ENCODE data around the gene BBC3.

Gene BBC3

DNA sequence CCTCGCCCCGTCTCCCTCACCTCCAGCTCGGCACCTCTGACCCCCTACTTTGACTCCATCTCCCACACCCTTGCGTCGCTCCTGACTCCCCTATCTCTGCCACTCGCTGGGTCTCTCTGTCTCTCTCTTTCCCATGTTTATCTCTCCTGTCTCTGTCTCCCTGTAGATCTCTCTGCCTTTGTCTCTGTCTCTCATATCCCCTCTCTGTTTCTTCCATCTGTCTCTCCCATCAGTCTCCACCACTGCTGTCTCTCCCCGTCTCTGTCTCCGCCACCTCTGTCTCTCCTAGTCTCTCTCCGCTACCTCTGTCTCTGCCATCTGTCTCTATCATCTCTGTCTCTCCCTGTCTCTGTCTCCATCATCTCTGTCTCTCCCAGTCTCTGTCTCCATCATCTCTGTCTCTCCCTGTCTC lies 12.4 kb upstream of the BBC3 start:
- H3K27ac ChIP-seq (ENCODE audit: low read depth, low read length): no peak overlapping the region
- peak overlapping the region; percentile 69 for H3K9ac ChIP-seq (ENCODE audit: low read length)
- peak overlapping the region; percentile 78 for H2AFZ ChIP-seq (ENCODE audit: low read depth, low read length, severe bottlenecking)
- H3K9me3 ChIP-seq (ENCODE audit: insufficient read depth, low read length): no peaks in the 10 kb centered on the region
- no peaks in the 10 kb centered on the region for H4K20me1 ChIP-seq (ENCODE audit: low read depth, low read length)
- peak overlapping the region; percentile 71 for H3K4me2 ChIP-seq (ENCODE audit: low read depth, low read length, poor library complexity, severe bottlenecking)
- TF ChIP-seq, protein P1, sequence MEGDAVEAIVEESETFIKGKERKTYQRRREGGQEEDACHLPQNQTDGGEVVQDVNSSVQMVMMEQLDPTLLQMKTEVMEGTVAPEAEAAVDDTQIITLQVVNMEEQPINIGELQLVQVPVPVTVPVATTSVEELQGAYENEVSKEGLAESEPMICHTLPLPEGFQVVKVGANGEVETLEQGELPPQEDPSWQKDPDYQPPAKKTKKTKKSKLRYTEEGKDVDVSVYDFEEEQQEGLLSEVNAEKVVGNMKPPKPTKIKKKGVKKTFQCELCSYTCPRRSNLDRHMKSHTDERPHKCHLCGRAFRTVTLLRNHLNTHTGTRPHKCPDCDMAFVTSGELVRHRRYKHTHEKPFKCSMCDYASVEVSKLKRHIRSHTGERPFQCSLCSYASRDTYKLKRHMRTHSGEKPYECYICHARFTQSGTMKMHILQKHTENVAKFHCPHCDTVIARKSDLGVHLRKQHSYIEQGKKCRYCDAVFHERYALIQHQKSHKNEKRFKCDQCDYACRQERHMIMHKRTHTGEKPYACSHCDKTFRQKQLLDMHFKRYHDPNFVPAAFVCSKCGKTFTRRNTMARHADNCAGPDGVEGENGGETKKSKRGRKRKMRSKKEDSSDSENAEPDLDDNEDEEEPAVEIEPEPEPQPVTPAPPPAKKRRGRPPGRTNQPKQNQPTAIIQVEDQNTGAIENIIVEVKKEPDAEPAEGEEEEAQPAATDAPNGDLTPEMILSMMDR (IDR thresholded peaks at IDR 0.05; ENCODE audit: insufficient read depth, low read length, poor library complexity, severe bottlenecking): no peak
- no peak for TF ChIP-seq EZH2phosphoT487 (conservative IDR thresholded peaks at IDR 0.05; ENCODE audit: low read length)
- H3F3A ChIP-seq (ENCODE audit: insufficient read depth): peaks cover 20% of the 10 kb centered on the region
- H3K79me2 ChIP-seq (ENCODE audit: insufficient read depth, low read length): no peaks in the 10 kb centered on the region
- H3K27me3 ChIP-seq (ENCODE audit: low read length): no peaks in the 10 kb centered on the region
- H3K9me2 ChIP-seq (replicated peaks; ENCODE audit: insufficient read depth, low read length): no peaks in the 10 kb centered on the region
- H3K4me3 ChIP-seq (ENCODE audit: insufficient read depth, low read length, poor library complexity, severe bottlenecking): peak overlapping the region; percentile 49
- H3K36me3 ChIP-seq (ENCODE audit: low read length): no peaks in the 10 kb centered on the region

DNA sequence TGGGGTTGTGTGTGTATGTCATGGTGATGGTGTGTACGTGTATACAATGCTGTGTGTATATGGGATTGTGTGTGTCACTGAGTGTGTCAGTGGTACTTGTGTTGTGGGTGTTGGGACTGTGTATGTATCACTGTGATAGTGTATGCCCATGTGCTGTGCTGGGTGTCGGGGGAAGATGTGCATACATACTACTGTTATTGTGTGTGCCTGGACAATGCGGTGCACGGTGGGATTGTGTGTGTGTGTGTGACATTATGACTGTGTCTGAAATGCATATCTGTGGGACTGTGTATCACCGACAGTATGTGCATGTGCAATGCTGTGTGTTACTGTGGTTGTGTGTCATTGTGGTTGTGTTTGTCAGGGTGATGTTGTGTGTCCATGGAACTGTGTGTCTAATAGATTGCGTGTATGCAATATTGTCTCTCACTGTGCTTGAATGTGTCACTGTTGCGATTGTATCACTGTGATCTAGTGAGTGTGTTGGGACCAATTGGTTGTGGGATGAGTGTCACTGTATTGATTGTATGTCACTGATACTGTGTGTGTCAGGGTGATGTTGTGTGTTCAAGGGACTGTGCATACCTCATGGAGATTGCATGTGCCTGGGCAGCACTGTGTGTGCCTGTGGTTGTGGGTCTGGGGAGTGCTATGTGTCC lies 11.0 kb upstream of the BBC3 start:
- Histone ChIP-seq H3K27me3 (ENCODE audit: low read length) (no peaks in the 10 kb centered on the region), H3K9me3 (ENCODE audit: insufficient read depth, low read length) (no peaks in the 10 kb centered on the region), H3K9me2 (replicated peaks; ENCODE audit: insufficient read depth, low read length) (no peaks in the 10 kb centered on the region), H3K4me3 (ENCODE audit: insufficient read depth, low read length, poor library complexity, severe bottlenecking) (no peak overlapping the region), H3K79me2 (ENCODE audit: insufficient read depth, low read length) (no peaks in the 10 kb centered on the region), H2AFZ (ENCODE audit: low read depth, low read length, severe bottlenecking) (no peak overlapping the region), H3K9ac (ENCODE audit: low read length) (no peak overlapping the region), H3K27ac (ENCODE audit: low read depth, low read length) (no peak overlapping the region), H3K4me2 (ENCODE audit: low read depth, low read length, poor library complexity, severe bottlenecking) (no peak overlapping the region), H3K36me3 (ENCODE audit: low read length) (no peaks in the 10 kb centered on the region), H3F3A (ENCODE audit: insufficient read depth) (peaks cover 20% of the 10 kb centered on the region), H4K20me1 (ENCODE audit: low read depth, low read length) (no peaks in the 10 kb centered on the region)
- TF ChIP-seq, protein P1 (IDR thresholded peaks at IDR 0.05; ENCODE audit: insufficient read depth, low read length, poor library complexity, severe bottlenecking): no peak
- TF ChIP-seq EZH2phosphoT487 (conservative IDR thresholded peaks at IDR 0.05; ENCODE audit: low read length): no peak

DNA sequence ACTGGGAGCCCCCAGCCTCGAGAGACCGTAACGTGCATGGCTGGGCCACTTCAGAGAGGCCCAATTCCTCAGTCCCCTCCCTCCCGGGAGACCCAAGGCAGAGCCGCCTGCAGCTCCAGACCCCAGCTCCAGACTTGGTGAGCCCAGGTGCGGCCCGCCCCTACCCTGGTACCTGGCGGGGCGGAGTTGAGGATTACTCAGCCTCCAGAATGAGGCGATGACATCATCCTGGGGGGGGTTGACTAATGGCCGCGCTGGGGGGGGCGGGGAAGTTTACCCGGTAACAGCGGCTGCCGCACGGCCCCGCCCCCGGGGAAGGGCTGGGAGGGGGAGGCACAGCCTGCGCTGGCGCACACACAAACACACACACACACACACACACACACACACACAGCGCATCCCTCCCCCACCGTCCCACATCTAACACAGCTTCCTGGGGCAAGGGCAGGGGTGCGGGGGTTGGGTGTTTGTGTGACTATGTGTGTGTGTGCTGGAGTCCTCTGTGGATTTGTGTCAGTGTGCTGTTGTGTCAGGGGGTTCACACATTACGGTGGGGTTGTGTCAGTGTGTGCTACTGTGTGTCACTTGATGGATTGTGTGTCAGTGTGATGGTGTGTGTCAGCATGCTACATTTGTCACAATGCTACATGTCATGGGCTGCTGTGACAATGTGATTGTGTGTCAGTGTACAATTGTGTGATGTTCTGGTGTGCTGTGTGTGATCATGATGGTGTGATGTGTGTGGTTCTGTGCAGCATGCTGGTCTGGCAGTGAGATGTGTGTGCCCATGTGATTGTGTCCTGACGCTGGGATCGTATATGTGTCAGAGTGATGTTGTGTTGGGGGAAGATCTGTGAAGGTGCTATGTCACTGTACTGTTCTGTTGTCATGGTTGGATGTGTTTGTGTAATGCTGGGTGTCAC lies 10.3 kb upstream of the BBC3 start:
- H3K36me3 ChIP-seq (ENCODE audit: low read length): no peaks in the 10 kb centered on the region
- H3K9me3 ChIP-seq (ENCODE audit: insufficient read depth, low read length): no peaks in the 10 kb centered on the region
- H3K9ac ChIP-seq (ENCODE audit: low read length): no peak overlapping the region
- no peaks in the 10 kb centered on the region for H3K79me2 ChIP-seq (ENCODE audit: insufficient read depth, low read length)
- TF ChIP-seq, protein P1 (IDR thresholded peaks at IDR 0.05; ENCODE audit: insufficient read depth, low read length, poor library complexity, severe bottlenecking): no peak
- TF ChIP-seq EZH2phosphoT487 (conservative IDR thresholded peaks at IDR 0.05; ENCODE audit: low read length): no peak
- H3K27me3 ChIP-seq (ENCODE audit: low read length): no peaks in the 10 kb centered on the region
- no peak overlapping the region for H2AFZ ChIP-seq (ENCODE audit: low read depth, low read length, severe bottlenecking)
- H3K4me2 ChIP-seq (ENCODE audit: low read depth, low read length, poor library complexity, severe bottlenecking): no peak overlapping the region
- no peaks in the 10 kb centered on the region for H4K20me1 ChIP-seq (ENCODE audit: low read depth, low read length)
- no peak overlapping the region for H3K4me3 ChIP-seq (ENCODE audit: insufficient read depth, low read length, poor library complexity, severe bottlenecking)
- H3K27ac ChIP-seq (ENCODE audit: low read depth, low read length): no peak overlapping the region
- H3K9me2 ChIP-seq (replicated peaks; ENCODE audit: insufficient read depth, low read length): no peaks in the 10 kb centered on the region
- peaks cover 20% of the 10 kb centered on the region for H3F3A ChIP-seq (ENCODE audit: insufficient read depth)

Data from SU-DHL-6 (cell line).